ENCODE data around the gene SNAPC4.
"Not testable (repeated sequence)": the region's sequence is repeated elsewhere in the genome, so short reads cannot be mapped to it uniquely, and the experiment has no call there.

SNAPC4 gene

GRCh38 chr9:136410500-136411287, 10.7 kb upstream of the SNAPC4 start, which contains the start of the genes ENTR1 and PMPCA:
Gene ENTR1 (minus strand): TSS chr9:136410614. CDS start chr9:136410397, 217 bp downstream.
Gene PMPCA (plus strand): TSS chr9:136410658. CDS start chr9:136410669, 11 bp downstream.
- DNase-seq (ENCODE audit: low read depth in 2 of 3, low spot score in 2 of 3), result peak; percentile 87 to 99 (median 98)

- DNase-seq (ENCODE audit: low read depth in 2 of 3, low spot score in 2 of 3), result no peak
These were observed 9.8 kb upstream of the SNAPC4 start for GRCh38 chr9:136409557-136410455.

GRCh38 chr9:136407911-136408310, 7.9 kb upstream of the SNAPC4 start:
- DNase-seq (ENCODE audit: low read depth in 2 of 3, low spot score in 2 of 3), result no peak

- not testable (repeated sequence) for DNase-seq (ENCODE audit: low read depth in 2 of 3, low spot score in 2 of 3)
These were observed 7.1 kb upstream of the SNAPC4 start for GRCh38 chr9:136407061-136407460.

- DNase-seq (ENCODE audit: low read depth in 2 of 3, low spot score in 2 of 3), result not testable (repeated sequence)
These were observed 5.9 kb upstream of the SNAPC4 start for GRCh38 chr9:136405904-136406303.

GRCh38 chr9:136405481-136405880, 5.5 kb upstream of the SNAPC4 start:
- no peak for DNase-seq (ENCODE audit: low read depth in 2 of 3, low spot score in 2 of 3)

- no peak for DNase-seq (ENCODE audit: low read depth in 2 of 3, low spot score in 2 of 3)
These were observed 4.8 kb upstream of the SNAPC4 start for GRCh38 chr9:136404801-136405136.

- DNase-seq (ENCODE audit: low read depth in 2 of 3, low spot score in 2 of 3), result peak in 1 of 3 experiments; percentile 12
These were observed 4.2 kb upstream of the SNAPC4 start for GRCh38 chr9:136403915-136404800.

GRCh38 chr9:136403538-136403914, 3.6 kb upstream of the SNAPC4 start:
- DNase-seq (ENCODE audit: low read depth in 2 of 3, low spot score in 2 of 3), result peak; percentile 38 to 62 (median 46)

GRCh38 chr9:136402067-136402466, 2.1 kb upstream of the SNAPC4 start:
- DNase-seq (ENCODE audit: low read depth in 2 of 3, low spot score in 2 of 3), result no peak

GRCh38 chr9:136401173-136401922, 1.4 kb upstream of the SNAPC4 start:
- no peak for DNase-seq (ENCODE audit: low read depth in 2 of 3, low spot score in 2 of 3)

- no peak for DNase-seq (ENCODE audit: low read depth in 2 of 3, low spot score in 2 of 3)
These were observed 563 bp downstream of the SNAPC4 start for GRCh38 chr9:136399176-136400037.

GRCh38 chr9:136398286-136398685, 1.7 kb downstream of the SNAPC4 start:
- no peak for DNase-seq (ENCODE audit: low read depth in 2 of 3, low spot score in 2 of 3)

GRCh38 chr9:136397643-136398042, 2.3 kb downstream of the SNAPC4 start:
- DNase-seq (ENCODE audit: low read depth in 2 of 3, low spot score in 2 of 3), result no peak

GRCh38 chr9:136396219-136396515, 3.8 kb downstream of the SNAPC4 start:
- no peak for DNase-seq (ENCODE audit: low read depth in 2 of 3, low spot score in 2 of 3)

GRCh38 chr9:136395345-136396218, 4.4 kb downstream of the SNAPC4 start:
- no peak for DNase-seq (ENCODE audit: low read depth in 2 of 3, low spot score in 2 of 3)

- DNase-seq (ENCODE audit: low read depth in 2 of 3, low spot score in 2 of 3), result no peak
These were observed 5.0 kb downstream of the SNAPC4 start for GRCh38 chr9:136395020-136395340.

GRCh38 chr9:136394312-136395019, 5.5 kb downstream of the SNAPC4 start:
- DNase-seq (ENCODE audit: low read depth in 2 of 3, low spot score in 2 of 3), result no peak

Data from activated CD8-positive, alpha-beta memory T cell treated with anti-CD3 and anti-CD28 coated beads for 48 hours (primary cell).